Activated CD4-positive, alpha-beta T cell treated with anti-CD3 and anti-CD28 coated beads, Interleukin-2, amount 50 U/mL, for 4 hours (primary cell): Measurements from ENCODE around the gene KIF3A.
A peak's percentile ranks its signal among the peaks of the same experiment; 100 is the strongest.

Experiments used
- DNase-seq, 2 experiments: peaks; one replicate each; pipeline ENCODE4 v3.0.0-alpha.2; 2020

The KIF3A gene

DNA sequence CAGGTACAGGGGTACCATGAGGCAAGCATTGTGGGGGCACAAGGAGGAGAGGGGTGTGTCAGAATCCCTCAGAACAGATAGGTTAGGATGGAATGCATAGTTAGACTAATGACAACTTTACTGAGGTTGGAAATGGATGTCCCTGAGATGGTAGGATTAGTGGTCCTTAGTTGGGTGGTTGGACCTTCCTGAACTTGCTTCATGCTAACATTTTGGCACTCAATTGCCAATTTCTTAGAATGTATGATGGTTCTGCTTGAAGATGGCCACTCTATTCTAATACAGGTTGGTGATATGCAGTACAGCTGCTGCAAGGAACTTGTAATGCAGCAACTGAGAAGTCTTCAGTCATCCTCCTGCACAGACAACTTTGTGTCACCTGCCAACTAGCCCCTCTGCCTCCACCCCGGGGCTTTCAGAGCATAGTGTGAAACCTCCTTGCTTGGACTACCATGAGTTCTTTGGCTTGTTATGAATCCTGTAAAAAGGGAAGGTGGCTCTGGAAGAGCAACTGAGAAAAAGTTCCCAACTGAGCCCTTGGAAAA, 15.3 kb upstream of the KIF3A start:
- DNase-seq: no peak

- DNase-seq: no peak
Observed at GRCh38 chr5:132751971-132752580, 14.7 kb upstream of the KIF3A start.

DNA sequence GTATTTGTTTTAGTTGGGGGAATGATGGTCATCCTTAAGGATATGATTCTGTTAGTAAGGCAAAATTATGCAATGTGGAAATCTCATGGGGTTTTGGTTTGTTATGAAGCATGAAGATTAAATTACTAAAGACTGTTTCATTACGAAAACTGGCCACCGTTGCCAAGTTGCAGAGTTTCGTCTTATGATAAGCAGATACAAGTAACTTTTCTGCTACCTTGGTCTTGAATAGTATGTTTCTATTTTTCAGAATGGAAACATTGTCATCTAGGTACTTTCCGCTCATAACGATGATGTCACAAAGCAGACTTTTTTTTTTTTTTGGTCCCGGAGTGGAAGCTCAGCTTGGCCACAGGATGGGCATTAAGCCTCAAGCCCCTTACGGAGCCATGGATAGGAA, 14.1 kb upstream of the KIF3A start:
- no peak for DNase-seq

DNA sequence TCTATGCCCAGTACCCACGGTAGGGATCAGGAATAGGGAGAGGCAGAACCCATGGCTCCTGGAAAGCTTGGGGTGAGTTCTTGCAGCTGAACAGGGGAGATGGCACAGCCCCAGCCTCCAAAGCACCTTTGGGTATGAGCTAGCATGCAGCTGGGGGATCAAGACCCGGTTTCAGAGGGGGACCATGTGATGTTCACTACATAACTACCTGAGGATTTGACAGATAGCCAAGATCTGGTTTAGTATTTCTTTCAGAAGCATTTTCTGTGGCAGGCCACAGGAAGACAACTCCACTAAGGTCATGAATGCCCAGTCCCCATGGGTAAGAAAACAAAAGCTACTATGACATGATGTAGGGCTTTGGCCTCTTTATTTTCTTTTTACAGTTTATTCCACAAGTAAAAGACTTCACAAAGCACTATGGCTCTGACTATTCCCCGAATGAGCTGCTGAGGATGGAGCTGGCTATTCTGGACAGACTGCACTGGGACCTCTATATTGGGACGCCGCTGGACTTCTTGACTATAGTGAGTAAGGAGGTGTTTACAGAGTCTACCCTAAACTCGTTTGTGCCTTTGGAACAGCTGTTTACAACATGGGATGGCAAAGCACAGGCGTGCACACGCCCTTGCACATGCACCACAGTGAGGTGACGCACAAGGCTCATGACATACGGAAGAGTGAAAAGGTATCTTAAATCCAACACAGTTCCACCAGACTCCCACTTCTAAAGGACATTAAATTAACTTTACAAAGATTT, 13.3 kb upstream of the KIF3A start:
- no peak for DNase-seq

DNA sequence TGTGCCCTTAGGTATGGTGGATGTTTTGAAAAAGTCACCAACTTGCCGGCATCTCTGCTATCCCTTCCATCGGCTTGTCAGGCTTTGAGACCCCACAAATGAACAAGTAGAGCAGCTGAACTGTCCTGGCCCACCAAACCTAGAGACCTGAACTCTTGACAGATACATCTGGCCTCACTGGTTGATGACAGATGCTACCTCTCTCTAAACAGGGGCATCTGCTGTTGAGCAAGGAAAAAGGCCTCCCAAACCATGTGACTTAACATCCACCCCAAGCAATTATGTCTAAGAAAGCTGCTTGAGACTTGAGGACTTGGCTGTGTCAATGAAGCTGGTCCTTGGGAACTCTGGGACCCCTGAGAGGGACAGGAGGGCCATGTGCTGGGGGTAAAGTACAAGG, 12.2 kb upstream of the KIF3A start:
- DNase-seq: no peak

GRCh38 chr5:132748522-132749000, 11.2 kb upstream of the KIF3A start:
- DNase-seq: no peak

- peak; percentile 50 to 59 for DNase-seq
Observed at GRCh38 chr5:132747616-132748440, 10.5 kb upstream of the KIF3A start.

DNA sequence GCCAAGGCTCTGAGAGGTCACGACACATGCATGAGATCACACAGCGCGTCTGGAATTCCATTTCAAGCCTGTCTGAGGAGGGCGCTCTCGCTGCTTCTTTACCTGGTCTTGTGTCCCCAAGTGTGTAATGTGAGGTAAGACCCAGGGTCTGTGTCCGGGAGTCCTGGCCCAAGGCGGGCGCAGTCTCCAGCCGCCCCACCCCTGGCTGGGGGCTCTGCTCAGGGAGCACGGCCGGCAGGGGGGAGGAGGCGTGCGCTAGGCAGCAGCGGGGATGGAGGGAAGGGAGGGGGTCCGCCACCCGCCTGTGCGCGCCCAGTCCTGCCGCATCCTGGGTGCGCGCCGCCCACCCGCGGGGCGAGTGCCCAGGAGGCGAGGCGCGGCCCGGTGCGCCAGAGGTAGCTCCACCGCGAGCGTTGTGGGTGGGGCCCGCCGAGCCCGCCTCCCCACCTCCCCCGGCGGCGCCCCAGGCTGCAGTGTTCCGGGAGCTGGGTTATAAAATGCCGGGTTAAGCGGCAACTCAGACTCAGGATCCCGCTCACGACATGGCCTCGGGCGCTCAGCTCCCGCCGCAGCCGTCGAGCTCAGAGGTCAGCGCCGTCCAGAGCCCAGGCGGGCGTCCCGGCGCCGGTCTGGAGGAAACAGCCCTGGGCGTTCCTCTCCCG, 9.7 kb upstream of the KIF3A start, which contains the start of gene CCNI2:
TSS of gene CCNI2 (plus strand) at position 473 of the 662 bp plus-strand sequence. CDS start at position 543, 70 bp downstream.
- DNase-seq: peak; percentile 68 to 73

DNA sequence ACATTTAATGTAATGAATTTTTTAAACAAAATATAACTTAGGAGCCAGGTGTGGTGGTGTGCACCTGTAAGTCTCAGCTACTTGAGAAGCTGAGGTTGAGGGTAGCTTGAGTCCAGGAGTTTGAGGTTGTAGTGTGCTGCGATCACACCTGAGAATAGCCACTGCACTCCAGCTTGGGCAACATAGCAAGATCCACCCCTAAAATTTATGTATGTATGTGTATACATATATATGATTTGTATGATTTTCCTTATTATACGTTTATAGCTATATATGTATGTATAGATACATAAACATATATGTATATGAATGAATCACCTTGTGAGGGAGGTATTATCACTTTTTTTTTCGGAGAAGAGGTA, 9.2 kb upstream of the KIF3A start:
- DNase-seq: no peak

- DNase-seq: no peak
Observed at GRCh38 chr5:132744659-132745058, 7.3 kb upstream of the KIF3A start.

GRCh38 chr5:132742626-132743025, 5.3 kb upstream of the KIF3A start:
- DNase-seq: no peak

GRCh38 chr5:132742158-132742557, 4.8 kb upstream of the KIF3A start:
- DNase-seq: no peak

DNA sequence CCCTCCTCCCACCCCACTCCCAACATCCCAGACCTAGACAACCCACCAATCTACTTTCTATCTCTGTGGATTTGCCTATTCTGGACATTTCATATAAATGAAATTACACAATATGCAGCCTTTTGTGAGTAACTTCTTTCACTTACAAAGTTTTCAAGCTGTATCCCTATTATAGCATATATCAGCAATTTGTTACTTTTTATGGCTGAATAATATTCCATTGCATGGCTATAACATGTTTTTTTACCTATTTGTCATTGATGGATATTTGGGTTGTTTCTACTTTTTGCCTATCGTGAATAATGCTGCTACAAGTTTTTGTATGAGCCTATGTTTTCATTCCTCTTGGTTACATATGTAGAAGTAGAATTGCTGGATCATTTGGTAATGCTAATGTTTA, 1.9 kb upstream of the KIF3A start:
- no peak for DNase-seq

DNA sequence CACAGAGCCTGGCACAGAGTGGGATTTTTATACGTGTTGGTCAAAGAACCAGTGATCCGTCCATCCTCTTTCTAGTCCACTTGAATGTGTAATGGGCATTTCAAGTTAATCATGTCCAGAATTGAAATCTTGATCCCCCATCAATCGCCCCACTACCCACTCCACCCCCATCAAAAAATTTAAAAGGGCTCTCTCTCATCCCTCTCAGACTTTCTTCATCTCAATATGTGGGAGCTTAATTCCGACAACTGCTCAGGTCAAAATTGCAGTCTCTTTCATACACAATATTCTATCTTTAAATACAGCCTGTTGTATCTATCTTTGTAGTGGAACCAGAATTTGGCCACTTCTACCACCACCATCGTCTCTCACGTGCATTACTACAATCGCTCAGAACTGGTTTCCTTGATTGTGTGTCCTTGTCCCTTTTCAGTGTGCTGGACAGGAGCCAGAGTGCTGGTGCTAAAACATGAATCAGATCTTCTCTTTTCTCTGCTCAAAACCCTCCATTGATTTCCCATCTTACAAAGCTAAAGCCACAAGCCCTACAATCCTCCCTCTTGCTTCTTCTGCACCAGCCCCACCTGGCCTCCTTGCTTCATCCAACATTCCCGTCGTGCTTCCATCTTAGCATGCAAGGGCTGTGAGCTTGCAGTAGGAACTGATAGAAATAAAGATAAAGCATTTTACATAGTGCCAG, 786 bp upstream of the KIF3A start:
- DNase-seq: no peak

- DNase-seq: no peak
Observed at GRCh38 chr5:132734687-132735086, 2.7 kb downstream of the KIF3A start.

DNA sequence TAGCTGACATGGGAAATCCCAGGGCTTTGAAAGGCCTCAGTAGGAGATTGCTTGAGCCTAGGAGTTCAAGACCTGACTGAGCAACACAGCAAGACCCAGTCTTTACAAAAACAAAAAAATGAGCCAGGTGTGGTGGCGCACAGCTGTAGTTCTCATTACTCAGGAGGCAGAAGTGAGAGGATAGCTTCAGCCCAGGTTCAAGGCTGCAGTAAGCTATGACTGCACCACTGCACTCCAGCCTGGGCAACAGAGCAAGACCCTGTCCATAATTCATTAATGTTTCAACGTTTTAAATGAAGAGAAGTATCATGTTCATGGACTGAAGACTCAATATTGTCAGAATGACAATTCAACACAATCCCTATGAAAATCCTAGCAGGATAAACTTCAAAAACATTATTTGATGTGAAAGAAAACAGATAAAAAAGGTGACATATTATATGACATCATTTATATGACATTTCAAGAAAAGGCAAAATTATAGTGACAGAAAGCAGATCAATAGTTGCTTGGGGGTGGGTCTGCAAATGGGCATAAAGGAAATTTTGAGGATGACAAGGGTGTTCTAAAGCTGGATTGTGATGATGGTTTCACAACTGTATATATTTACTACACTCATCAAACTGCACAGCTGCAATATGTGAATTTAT, 3.7 kb downstream of the KIF3A start:
- DNase-seq: no peak

- DNase-seq: no peak
Observed at GRCh38 chr5:132729896-132730295, 7.5 kb downstream of the KIF3A start.

GRCh38 chr5:132725745-132726144, 11.6 kb downstream of the KIF3A start:
- no peak for DNase-seq

DNA sequence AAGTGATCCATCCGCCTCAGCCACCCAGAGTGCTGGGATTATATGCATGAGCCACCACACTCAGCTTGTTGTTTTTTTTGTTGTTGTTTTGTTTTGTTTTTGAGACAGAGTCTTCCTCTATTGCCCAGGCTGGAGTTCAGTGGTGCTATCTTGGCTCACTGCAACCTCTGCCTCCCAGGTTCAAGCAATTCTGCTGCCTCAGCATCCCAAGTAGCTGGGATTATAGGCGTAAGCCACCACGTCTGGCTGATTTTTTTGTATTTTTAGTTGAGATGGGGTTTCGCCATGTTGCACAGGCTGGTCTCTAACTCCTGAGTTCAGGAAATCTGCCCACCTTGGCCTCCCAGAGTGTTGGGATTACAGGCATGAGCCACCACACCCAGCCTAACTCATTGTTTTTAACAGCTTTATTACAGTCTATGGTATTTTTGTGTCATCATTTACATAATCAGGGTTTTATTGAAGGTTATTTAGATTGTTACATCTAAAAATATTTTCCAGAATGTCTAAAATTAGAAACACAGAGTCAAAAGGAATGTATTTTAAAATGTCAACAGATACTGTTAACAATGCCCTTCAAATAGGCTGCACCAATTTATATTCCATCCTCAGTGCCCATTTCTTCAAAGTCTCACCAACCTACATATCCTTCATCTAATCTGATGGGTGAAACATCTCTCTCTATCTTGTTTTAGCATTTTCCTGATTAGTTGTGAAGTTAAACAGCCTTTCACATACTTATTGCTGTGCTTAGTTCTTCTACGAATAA, 18.6 kb downstream of the KIF3A start:
- no peak for DNase-seq

GRCh38 chr5:132714456-132715307, 22.7 kb downstream of the KIF3A start:
- DNase-seq: no peak
